Ascending aorta (tissue), 2 donors: ENCODE data around the gene NOTCH1. TPM values are rescaled to one million over a fixed set of nuclear protein-coding genes. Genes with fewer than 3 reads are reported as not detected.
A peak's percentile ranks its signal among the peaks of the same experiment; 100 is the strongest.

Experiments
- DNase-seq, 2 donors: peaks; one replicate each; pipeline ENCODE4 v3.0.0-alpha.2; 2019; ENCODE audit warnings: low spot score in 2 of 2
- H3K27ac ChIP-seq, 2 donors: fragments of 200-600 bp; sonication (generic); one replicate each; pipeline ENCODE4 v1.5.1; 2016 to 2017; ENCODE audit warnings: mild to moderate bottlenecking in 1 of 2
- H3K27me3 ChIP-seq: fragments of 200-600 bp; sonication (generic); one replicate; pipeline ENCODE4 v1.5.1; 2017
- H3K36me3 ChIP-seq, 2 donors: fragments of 200-600 bp; sonication (generic); one replicate each; pipeline ENCODE4 v1.5.1; 2016
- H3K4me1 ChIP-seq, 2 donors: fragments of 200-600 bp; sonication (generic); one replicate each; pipeline ENCODE4 v1.5.1; 2016 to 2017; ENCODE audit warnings: mild to moderate bottlenecking in 1 of 2
- H3K4me3 ChIP-seq, 2 donors: fragments of 200-600 bp; sonication (generic); one replicate each; pipeline ENCODE4 v1.5.1; 2016 to 2017; ENCODE audit warnings: mild to moderate bottlenecking in 1 of 2
- H3K9me3 ChIP-seq, 2 donors: fragments of 200-600 bp; sonication (generic); one replicate each; pipeline ENCODE4 v1.5.1; 2016
- CTCF ChIP-seq, 3 experiments: fragments of 200-600 bp in 2 of 3; fragments of 450-650 bp in 1 of 3; sonication (generic) in 2 of 3; IDR thresholded peaks; one replicate each; pipeline ENCODE4 v1.5.1; 2016 to 2019; ENCODE audit warnings: antibody characterized with exemption in 3 of 3, mild to moderate bottlenecking in 1 of 3, moderate library complexity in 1 of 3
- intact Hi-C: fragments of 100-400 bp; cut with DNase I; formaldehyde crosslinking; loops from one replicate; pipeline ENCODE4 v1.15.1; 2023
- total RNA-seq: library from RNA; depleted of rRNA; stranded (reverse); fragments of >200 nt; gene quantifications from one replicate; pipeline ENCODE4 v1.1.0, GENCODE V29; 2016

Gene NOTCH1
- total RNA-seq, 1 donor from 2014 or later: 120 TPM

GRCh38 chr9:136536051-136536720 is 9.7 kb downstream of the NOTCH1 start:
- Histone ChIP-seq H3K27ac (no peak overlapping the region), H3K9me3 (no peaks in the 10 kb centered on the region), H3K27me3 (no peaks in the 10 kb centered on the region), H3K4me1 (peaks cover 0 to 5% of the 10 kb centered on the region in 2 donors), H3K4me3 (no peak overlapping the region), H3K36me3 (peaks cover 6 to 7% of the 10 kb centered on the region in 2 donors)
- no peak for DNase-seq
- TF ChIP-seq CTCF (IDR thresholded peaks at IDR 0.05): no peak
- intact Hi-C loops: no loop called here

- no peak for DNase-seq
- Histone ChIP-seq H3K4me1 (peaks cover 0 to 5% of the 10 kb centered on the region in 2 donors), H3K27me3 (no peaks in the 10 kb centered on the region), H3K36me3 (peaks cover 4 to 6% of the 10 kb centered on the region in 2 donors), H3K4me3 (no peak overlapping the region), H3K9me3 (no peaks in the 10 kb centered on the region), H3K27ac (no peak overlapping the region)
- TF ChIP-seq CTCF (IDR thresholded peaks at IDR 0.05): no peak
- intact Hi-C loops: no loop called here
Observed at GRCh38 chr9:136535070-136535469, 10.8 kb downstream of the NOTCH1 start.

- H3K27ac ChIP-seq: no peak overlapping the region
- intact Hi-C loops: no loop called here
Observed at GRCh38 chr9:136534366-136534765, 11.5 kb downstream of the NOTCH1 start.

GRCh38 chr9:136533775-136534157 is 12.1 kb downstream of the NOTCH1 start:
- H3K36me3 ChIP-seq: peaks cover 4 to 6% of the 10 kb centered on the region in 2 donors
- peaks cover 0 to 7% of the 10 kb centered on the region in 2 donors for H3K4me1 ChIP-seq
- intact Hi-C loops: no loop called here
- H3K4me3 ChIP-seq: no peak overlapping the region
- no peak for TF ChIP-seq CTCF (IDR thresholded peaks at IDR 0.05)
- H3K27me3 ChIP-seq: no peaks in the 10 kb centered on the region
- peak in 1 of 2 donors; percentile 53 for DNase-seq
- no peaks in the 10 kb centered on the region for H3K9me3 ChIP-seq
- H3K27ac ChIP-seq: no peak overlapping the region

More at GRCh38 chr9:136534366-136534765, 11.5 kb downstream of the NOTCH1 start:
- Histone ChIP-seq H3K9me3 (no peaks in the 10 kb centered on the region), H3K4me3 (no peak overlapping the region), H3K4me1 (peaks cover 0 to 6% of the 10 kb centered on the region in 2 donors), H3K36me3 (peaks cover 4 to 6% of the 10 kb centered on the region in 2 donors), H3K27me3 (no peaks in the 10 kb centered on the region)
- TF ChIP-seq CTCF (IDR thresholded peaks at IDR 0.05): no peak
- no peak for DNase-seq

DNA sequence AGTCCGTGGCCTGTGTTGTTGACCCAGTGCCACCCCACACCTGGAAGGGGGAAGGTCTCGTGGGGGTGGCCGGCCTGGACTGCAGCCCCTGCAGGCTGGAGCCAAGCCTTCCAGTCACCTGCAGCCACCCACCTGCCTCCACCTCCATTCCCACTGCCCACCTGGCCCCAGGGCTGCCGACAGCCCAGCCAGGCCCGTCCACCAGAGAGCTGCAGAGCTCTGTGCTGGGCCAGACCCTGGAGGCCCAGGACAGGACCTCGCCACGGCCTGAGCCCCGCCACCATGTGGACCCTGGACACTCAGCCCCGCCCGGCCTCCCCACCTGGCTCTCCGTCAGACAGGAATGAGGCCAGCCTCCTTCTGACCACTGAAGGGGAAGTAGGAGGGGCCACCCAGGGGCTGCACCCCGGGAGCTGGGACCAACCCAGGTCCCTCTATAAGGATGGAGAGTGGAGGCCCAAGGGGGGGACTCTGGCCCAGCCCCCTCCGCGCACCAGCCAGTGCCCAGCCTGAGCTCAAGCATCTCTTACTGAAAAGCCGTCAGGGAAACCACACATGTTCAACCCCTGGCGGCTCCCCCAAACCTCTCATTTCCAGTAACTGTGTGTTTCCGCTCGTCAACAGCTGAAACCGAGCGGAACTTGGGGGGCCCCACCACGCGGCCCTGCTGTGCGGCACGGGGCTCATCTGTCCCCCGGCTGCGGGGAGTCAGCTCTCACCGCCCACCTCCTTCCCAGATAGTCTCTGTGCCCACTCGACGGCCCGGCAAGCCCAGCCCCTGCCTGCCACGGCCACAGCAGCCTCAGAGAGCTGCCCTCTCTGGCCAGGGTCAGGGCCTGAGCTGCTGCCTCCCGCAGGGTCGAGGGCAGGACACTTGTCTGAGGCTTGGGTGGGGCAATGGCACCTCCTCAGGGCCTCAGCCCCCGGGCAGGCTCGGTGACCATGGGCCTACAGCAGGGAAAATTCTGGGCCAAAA is 12.8 kb downstream of the NOTCH1 start:
- H3K4me3 ChIP-seq: no peak overlapping the region
- no peak for DNase-seq
- peaks cover 0 to 12% of the 10 kb centered on the region in 2 donors for H3K4me1 ChIP-seq
- intact Hi-C loops: no loop called here
- no peaks in the 10 kb centered on the region for H3K27me3 ChIP-seq
- no peak overlapping the region for H3K27ac ChIP-seq
- no peaks in the 10 kb centered on the region for H3K9me3 ChIP-seq
- no peak for TF ChIP-seq CTCF (IDR thresholded peaks at IDR 0.05)
- H3K36me3 ChIP-seq: peaks cover 4 to 6% of the 10 kb centered on the region in 2 donors
